OCI-LY7 (cell line): ENCODE results near the gene SLC12A8.

Experiments used
- EZH2phosphoT487 ChIP-seq: fragments of 200-600 bp; sonication (generic); IDR thresholded peaks from 2 replicates; pipeline ENCODE4 v1.6.1; 2018; ENCODE audit warnings: low read depth, borderline replicate concordance, mild to moderate bottlenecking, mixed run types, antibody characterized with exemption, low read length, moderate library complexity, mixed read lengths
- TF ChIP-seq, protein P1 (sequence below): fragments of 200-600 bp; sonication (generic); conservative IDR thresholded peaks from 2 replicates; pipeline ENCODE4 v1.5.1; 2014; ENCODE audit warnings: mild to moderate bottlenecking, antibody characterized with exemption, low read length, moderate library complexity, mixed read lengths

DNA sequence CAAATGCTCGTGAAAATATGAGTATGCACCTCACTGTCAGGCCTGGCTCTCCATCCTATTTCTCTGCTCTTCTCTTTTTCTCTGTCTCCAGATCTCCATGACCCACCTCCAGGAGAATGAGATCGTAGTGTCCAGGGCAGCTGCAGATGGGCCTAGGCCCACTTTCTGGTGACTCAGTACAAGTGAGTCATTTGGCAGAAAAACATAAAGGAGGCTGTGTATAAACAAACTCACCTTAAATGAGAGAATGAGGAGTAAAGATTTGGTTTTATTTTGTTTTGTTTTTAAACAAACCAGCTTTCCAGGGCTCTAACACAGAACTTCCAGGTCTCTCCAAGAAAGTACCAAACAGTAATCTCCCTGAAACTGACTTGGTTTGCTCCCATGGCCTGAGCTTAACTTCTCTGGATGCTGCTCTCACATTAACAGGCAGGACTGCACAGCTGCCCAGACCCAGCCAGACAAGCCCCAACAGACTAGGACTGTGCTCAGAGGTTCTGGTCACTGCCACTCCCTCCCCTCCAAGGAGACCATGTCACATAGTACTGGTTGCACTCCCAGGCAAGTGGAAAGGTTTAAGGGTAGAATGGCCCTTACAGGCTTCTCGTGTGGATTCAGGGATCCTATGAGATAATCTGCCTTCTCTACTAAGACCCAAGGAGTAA is 155.2 kb downstream of the SLC12A8 start:
- TF ChIP-seq, protein P1, sequence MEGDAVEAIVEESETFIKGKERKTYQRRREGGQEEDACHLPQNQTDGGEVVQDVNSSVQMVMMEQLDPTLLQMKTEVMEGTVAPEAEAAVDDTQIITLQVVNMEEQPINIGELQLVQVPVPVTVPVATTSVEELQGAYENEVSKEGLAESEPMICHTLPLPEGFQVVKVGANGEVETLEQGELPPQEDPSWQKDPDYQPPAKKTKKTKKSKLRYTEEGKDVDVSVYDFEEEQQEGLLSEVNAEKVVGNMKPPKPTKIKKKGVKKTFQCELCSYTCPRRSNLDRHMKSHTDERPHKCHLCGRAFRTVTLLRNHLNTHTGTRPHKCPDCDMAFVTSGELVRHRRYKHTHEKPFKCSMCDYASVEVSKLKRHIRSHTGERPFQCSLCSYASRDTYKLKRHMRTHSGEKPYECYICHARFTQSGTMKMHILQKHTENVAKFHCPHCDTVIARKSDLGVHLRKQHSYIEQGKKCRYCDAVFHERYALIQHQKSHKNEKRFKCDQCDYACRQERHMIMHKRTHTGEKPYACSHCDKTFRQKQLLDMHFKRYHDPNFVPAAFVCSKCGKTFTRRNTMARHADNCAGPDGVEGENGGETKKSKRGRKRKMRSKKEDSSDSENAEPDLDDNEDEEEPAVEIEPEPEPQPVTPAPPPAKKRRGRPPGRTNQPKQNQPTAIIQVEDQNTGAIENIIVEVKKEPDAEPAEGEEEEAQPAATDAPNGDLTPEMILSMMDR = no peak
- TF ChIP-seq EZH2phosphoT487 = no peak
